ENCODE results near the gene GINS2.

- no peak for TF ChIP-seq CTCF (IDR thresholded peaks at IDR 0.05)
- no peak for TF ChIP-seq POLR2A (IDR thresholded peaks at IDR 0.05)
Measured at GRCh38 chr16:85655216-85656129, 33.3 kb downstream of the GINS2 start.
